ENCODE results near the gene MAPK9.
"Not testable (repeated sequence)": the region's sequence is repeated elsewhere in the genome, so short reads cannot be mapped to it uniquely, and the experiment has no call there.

MAPK9 gene

DNA sequence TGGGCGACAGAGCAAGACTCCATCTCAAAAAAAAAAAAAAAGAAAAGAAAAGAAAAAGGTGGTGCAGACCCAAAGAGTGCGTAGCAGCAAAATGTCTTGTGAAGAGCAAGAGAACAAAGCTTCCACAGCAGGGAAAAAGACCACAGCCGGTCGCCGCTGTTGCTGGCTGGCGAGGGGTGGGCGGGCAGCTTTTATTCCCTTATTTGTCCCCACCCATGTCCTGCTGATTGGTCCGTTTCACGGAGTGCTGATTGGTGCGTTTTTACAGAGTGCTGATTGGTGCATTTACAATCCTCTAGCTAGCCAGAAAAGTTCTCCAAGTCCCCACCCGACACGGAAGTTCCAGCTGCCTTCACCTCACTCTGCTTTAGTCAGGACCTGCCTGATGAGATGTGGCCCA lies 81.8 kb downstream of the MAPK9 start:
- DNase-seq (ENCODE audit: extremely low spot score, insufficient read length, low read depth); FAIRE-seq: not testable (repeated sequence)

DNA sequence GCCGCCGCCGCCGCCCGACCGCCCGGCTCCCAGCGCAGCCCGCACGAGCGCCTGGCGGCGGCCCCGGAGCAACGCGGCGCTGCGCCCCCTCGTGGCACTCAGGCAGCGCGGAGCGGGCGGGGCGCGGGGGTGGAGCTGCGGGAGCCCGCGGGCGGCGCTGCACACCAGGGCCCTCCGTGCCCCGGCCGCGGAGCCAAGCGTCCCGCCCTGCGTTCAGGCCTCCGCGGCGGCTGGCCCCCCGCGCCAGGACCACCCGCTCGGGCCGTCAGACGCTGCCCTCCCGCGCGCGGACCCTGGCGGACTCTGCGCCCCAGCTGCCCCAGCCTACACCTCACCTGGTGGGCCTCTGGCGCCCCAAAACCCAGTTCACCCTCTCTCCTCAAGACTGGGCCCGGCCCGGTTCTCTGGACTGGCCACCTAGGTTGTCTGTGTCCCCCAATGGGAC lies 82.7 kb downstream of the MAPK9 start, which contains the start of gene RASGEF1C:
Gene RASGEF1C, minus strand, starts transcription at position 75 of the 445 bp plus-strand sequence. CDS start 71,159 bp downstream, outside the sequence.
- DNase-seq (ENCODE audit: extremely low spot score, insufficient read length, low read depth) (peak; percentile 60), FAIRE-seq (no peak)

DNA sequence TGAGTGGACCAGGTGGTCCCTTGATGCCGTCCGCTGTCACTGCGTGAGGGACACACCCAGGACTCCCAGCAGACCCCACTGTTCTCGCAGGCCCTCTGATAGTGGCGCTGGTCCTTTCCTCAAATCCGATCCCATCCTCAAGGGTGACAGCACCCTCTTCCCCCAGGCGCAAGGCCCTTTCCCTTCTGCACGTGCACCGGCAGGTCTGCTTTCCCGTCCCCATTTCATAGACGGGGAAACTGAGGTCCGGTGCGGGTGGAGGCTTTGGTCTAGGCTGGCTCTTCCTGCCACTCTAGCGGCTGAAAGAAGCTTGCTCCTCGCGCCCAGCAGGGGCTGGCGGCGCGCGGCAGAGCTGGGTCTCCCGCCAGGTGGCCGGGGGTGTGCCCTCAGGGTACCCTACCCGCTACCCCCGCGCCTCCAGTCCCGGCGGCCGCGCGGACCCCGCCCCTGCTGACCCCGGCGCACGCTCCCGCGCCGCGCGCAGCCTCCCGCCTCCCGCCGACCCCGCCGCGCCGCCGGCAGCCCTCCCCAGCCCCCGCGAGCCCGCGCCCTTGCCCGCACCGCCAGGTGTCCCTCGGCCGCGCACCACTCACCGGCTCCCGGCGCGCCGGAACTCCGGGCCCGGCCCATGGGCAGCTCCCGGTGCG lies 83.3 kb downstream of the MAPK9 start:
- DNase-seq (ENCODE audit: extremely low spot score, insufficient read length, low read depth) (no peak), FAIRE-seq (no peak)

DNA sequence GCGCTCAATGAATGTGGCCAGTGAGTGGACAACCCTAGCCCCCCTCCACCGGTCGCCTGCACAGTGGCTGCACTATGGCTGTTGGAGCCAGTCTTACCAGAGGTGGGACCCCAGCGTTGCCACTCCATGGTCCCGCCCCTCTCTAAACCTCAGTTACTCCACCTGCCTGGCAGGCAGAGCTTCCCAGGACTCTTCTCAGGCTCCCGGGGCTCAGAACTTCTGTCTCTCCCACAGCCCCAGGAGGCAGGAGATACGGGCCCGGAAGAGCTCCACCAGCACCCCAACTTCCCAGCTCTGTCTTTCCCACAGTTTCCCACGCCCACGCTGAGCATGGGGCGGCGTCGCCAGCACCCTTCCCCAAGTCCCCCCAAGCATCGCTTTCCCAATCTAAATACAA lies 83.8 kb downstream of the MAPK9 start:
- DNase-seq (ENCODE audit: extremely low spot score, insufficient read length, low read depth), result no peak
- FAIRE-seq, result no peak

DNA sequence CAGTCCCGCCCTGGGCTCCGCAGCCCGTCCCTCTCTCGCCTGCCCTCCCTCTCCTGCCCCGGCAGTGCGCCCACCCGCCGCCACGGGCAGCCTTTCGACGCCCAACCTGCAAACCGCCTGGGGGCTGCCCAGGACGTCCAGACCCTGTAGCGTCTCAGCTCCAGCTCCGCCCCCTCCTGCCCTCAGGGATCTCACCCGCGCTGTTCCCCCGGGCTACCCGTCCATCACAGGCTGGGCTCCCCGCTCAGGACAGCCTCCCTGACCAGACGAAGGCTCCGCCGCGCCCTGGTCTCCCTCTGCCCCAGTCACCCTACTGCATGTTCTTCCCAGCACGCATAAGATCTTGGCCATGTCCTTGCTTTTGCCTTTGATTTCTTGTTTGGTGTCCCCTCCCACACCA lies 84.3 kb downstream of the MAPK9 start:
- FAIRE-seq, result no peak

DNA sequence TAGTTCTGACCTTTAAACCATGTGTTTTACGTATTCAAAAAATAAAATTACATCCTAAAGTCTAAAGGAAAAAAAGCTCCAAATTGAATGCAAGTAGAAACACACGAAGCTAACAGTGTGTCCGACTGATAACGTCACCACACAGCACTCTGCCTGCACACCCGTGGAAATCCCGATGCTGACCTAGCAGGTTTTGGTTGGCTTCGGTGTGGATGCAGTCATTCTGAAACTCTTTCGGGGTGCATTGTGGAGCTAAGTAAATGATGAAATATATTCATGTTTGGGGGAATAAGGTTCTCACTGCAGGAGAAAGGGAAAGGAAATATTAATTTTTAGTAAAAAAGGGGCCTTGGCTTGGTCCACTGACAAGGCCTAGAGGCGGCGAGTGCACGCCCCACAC lies 84.9 kb downstream of the MAPK9 start:
- no peak for DNase-seq (ENCODE audit: extremely low spot score, insufficient read length, low read depth)
- no peak for FAIRE-seq

More for the DNA sequence above, 84.3 kb downstream of the MAPK9 start:
- no peak for DNase-seq (ENCODE audit: extremely low spot score, insufficient read length, low read depth)

DNA sequence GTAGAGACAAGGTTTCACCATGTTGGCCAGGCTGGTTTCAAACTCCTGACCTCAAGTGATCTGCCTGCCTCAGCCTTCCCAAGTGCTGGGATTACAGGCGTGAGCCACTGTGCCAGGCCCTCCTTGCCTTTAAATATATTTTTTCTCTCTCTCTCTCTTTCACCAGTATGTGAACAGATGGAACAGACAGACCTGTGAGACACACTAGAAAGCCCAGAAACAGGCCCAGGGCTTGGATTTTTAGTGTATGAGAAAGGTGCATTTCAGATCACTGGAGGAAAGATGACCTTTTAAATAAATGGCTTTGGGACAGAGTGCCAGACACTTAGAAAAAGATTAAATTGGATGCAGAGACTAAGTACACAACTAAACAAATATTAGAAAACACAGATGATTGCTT lies 86.0 kb downstream of the MAPK9 start:
- FAIRE-seq (no peak), DNase-seq (ENCODE audit: extremely low spot score, insufficient read length, low read depth) (no peak)

DNA sequence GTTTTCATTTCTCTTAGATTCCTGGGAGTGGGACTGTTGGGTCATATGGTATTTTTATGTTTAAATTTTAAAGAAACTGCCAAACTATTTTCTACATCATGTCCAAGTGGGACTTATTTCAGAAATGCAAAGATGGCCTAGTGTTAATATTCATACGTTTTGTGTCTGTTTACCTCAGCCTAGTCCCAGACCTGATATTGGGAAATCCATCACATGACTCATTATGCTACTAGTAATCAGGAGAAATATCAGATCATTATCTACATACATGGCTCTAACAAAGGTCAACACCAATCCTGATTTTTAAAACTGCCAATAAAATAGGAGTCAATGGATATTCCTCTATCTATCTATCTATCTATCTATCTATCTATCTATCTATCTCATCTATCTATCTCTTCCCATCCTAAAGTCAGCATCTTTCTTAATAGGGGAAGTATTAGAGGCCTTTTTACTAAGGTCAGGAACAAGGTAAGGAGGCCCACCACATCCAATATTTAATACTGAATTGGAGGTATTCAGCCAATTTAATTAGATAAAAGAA lies 87.5 kb downstream of the MAPK9 start:
- DNase-seq (ENCODE audit: extremely low spot score, insufficient read length, low read depth), result no peak
- no peak for FAIRE-seq

DNA sequence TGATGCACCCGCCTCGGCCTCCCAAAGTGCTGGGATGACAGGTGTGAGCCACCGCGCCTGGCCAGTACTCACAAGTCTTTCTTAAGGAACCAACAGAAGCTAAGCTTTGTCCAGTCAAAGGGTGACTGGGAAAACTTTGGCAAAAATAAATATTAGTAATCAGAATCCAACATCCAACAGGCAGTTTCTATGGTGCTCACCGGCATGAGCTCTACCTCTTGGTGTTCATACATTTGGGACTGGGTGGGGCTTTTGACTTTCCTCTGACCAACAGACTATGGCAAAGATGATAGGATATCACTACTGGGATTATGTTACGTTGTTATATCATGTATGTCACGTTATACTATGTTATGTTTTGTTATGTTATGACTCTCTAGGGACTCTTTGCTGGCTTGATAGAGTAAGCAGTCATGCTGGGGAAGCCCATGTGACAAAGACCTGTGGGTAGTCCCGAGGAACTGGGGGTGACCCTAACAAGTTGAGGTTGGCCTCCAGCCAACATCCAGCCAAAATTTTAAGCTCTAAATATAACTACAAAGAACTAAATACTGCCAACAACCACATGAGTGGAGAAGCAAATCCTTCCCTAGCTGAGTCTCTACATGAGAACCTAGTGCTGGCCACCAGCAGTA lies 88.8 kb downstream of the MAPK9 start:
- DNase-seq (ENCODE audit: extremely low spot score, insufficient read length, low read depth), result no peak
- FAIRE-seq, result no peak

DNA sequence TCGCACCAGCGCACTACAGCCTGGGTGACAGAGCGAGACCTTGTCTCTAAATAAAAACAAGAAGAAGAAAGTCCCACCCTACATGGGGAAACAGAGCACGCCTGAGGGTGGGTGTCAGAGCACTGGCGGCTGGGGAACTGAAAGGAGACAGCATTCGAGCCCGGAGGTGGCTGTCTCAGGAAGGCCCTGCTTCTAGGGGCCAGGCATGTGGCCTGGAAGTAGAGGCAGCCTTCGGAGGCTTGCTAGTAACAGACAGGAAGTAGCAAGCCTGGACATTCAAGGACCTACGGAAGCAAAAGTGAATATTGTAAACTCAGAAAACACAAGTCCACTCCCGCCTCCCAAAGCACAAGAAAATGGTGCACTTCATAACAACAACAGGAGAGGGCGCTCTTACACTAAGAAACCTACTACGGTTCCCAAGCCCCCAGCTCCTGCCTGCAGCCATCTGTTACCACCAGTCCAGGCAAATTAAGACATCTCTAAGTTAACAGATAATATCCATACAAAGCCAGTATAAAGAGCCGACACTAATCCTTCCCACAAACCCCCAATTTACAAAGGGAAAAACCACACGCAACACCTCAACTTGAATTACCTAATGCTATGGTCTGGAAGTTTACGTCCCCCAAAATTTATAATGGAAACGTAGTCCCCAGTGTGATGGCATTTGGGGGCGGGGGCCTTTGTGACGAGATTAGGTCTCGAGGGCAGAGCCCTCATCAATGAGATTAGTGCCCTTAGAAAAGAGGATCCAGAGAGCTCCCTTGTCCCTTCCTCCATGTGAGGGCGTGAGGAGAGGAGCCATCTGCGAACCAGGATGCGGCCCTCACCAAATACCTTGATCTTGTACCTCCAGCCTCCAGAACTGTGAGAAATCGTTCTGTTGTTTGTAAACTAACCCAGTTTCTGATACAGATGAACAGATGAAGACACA lies 90.6 kb downstream of the MAPK9 start:
- DNase-seq (ENCODE audit: extremely low spot score, insufficient read length, low read depth) (no peak), FAIRE-seq (no peak)

DNA sequence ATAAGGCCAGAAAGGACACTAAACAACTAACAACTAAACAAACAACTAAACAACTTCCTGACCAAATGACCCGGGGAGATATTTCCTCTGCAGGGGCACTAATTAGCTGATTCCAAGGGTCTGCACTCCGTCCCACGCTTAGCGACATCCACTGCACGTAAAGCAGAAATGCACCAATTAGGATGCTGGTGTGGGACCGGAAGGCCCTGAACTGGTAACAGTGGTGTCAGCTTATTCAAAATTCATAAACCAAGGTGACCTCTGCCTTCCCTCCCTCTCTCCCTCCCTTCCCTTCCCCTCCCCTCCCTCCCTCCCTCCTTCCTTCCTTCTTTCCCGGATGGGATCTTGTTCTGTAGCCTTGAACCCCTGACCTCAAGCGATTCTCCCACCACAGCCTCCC lies 92.5 kb downstream of the MAPK9 start:
- no peak for FAIRE-seq
- no peak for DNase-seq (ENCODE audit: extremely low spot score, insufficient read length, low read depth)

DNA sequence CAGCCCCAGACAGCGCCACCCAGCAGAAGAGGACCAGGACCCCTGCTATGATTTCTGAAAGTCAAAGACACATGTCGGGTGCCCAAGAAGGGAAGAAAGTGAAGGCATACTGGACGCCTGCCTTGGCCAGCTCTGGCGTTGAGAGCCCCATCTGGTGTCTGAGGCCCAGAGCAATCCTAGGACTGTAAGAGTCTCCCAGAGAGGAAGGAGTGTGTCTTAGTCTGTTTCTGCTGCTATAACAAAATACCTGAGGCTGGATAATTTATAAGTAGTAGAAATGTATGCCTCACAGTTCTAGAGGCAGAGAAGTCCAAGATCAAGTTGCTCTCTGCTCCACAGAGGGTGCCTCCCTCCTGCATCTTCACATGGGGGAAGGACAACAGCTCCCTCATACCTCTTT lies 93.7 kb downstream of the MAPK9 start:
- DNase-seq (ENCODE audit: extremely low spot score, insufficient read length, low read depth) (no peak), FAIRE-seq (no peak)

DNA sequence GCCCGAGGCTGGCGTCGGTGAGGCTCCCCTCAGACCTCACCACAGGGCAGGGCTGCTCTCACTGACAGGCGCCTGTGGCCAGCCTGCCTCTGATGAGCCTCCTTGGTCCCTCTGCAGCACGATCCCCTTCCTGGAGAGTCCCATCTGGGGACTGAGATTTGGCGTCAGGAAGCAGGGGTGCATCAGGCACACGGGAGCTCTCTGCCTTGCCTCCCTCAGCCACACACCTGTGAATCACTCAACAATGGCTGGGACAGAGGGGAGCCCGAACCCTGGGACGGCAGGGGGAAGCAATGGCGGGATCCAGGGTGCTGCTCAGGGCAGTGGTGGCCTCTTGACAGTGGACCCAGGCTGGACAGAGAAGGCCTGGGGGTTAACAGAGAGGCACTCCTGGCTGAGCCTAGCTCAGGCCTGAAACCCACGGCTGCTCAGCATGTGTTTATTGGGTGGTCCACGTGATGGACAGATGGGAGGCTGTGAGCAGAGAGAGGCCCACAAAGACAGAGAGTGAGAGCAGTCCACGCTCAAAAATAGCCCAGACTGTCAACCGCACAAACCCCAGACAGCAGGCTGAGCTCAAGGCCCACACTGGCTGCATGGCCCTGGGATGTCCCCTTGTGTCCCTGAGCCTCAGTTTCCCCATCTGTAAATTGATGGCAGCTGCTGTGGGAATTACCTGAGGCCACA lies 94.7 kb downstream of the MAPK9 start:
- DNase-seq (ENCODE audit: extremely low spot score, insufficient read length, low read depth), result no peak

DNA sequence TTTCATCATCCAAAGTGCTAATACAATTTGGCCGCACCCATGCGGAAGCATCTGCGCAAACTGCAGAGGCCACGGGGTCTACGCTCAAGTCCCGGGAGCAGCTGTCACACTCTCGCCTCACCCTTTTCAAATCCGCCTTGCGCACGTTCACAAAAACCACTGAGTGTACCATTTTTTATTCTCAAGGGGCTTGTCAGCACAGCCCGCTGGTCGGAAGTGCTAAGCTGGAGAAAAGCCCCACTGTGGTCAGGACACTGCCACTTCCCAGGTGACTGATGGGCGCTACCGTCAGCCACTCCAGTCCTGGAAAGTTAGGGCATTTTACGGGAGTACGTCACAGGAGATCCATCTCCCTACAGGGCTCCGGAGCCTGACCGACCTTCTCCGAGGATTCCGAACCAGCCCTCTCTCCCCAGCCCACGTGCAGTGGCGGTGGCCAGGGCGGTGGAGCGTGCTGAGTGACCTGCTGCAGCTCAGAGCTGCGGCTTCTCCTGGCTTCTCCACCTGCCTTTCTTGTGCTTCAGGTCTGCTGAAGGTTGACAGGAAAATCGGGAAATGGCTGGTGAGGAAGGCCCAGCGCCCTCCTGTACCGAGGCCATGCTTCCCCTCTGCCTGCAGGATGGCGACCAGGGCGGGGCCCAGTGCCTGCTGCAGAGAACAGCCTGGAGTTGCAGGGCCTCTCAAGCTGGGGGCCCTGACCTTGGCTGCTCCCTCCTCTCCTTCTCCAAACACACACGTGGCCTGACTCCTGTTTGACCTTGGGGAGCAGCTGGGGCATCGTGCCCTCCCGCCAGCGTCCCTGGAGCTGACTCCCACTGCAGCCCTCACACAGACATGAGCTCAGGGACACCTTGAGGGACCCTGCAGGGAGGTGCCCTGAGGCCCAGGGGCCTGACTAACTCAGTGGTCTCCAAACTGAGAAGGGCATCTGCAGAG lies 97.2 kb downstream of the MAPK9 start:
- DNase-seq (ENCODE audit: extremely low spot score, insufficient read length, low read depth), result no peak
- FAIRE-seq, result no peak

More for the DNA sequence above, 94.7 kb downstream of the MAPK9 start:
- no peak for FAIRE-seq

DNA sequence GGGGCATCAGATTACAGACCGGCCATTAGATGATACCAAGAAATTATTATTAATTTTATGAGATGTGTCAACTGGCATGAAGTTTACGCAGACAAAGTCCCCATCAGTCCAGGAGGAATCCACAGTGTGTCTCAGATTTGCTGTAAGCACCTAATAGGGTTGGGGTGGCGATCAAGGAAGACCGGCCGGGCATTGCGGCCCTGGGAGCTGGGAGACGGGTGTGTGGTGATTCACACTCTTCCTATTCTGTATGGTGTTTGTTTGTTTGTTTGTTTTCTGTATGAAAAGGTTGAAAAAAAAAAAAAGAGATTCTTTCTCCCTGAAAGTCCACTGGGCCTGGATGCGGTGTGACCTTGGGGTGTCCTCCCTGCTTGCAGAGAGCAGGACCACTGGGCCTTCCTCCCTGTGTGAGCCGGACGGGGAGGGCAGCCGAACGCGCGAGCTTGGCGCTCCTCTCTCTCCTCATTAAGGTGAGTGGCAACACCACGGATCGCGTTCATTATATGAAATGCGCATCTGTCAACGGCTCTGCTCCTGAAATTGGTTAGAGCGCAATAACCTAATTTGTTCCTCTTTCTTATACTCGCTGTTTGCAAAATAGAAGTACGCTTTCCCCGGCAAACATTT lies 98.0 kb downstream of the MAPK9 start:
- FAIRE-seq (no peak), DNase-seq (ENCODE audit: extremely low spot score, insufficient read length, low read depth) (no peak)

DNA sequence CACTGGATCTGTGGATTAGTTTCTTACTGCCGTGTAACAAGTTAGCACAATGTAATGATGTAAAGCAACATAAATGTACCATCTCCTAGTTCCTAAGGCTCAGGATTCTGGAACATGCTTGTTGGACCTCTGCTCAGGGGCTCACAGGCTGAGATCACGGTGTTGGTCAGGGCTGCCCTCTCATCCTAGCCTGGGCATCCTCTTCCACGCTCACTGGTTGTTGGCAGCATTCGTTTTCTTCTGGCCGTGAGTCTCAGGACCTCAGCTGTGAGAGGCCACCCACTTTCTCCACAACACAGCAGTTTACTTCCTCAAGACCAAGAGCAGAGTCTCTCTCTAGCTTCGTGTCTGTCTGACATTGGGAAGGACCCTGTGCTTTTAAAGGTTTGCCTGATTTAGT lies 100.2 kb downstream of the MAPK9 start:
- no peak for FAIRE-seq
- DNase-seq (ENCODE audit: extremely low spot score, insufficient read length, low read depth), result no peak

DNA sequence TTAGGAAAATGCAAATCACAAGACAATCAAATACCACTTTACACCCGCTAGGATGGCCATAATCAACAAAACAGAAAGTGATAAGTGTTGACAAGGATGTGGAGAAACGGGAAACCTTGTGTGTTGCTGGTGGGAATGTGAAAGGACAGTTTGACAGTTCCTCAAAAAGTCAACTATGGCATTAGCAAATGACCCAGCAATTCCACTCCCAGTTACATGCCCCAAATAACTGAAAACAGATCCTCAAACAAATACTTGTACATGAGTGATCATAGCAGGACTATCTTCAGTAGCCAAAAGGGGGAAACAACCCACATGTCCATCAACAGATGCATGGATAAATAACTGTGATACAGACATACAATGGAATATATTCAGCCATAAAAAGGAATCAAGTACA lies 104.1 kb downstream of the MAPK9 start:
- FAIRE-seq, result no peak

More for the DNA sequence above, 104.1 kb downstream of the MAPK9 start:
- DNase-seq (ENCODE audit: extremely low spot score, insufficient read length, low read depth), result no peak

Measured in GM18507 (cell line).